Psoas muscle (tissue), 8 donors: Measurements from ENCODE around the gene KCNJ11. TPM values are rescaled to one million over a fixed set of nuclear protein-coding genes. Genes with fewer than 3 reads are reported as not detected.

Experiments used
- ATAC-seq, 4 donors: fragments of 200-7000 bp; cut with Tn5 transposase; one replicate each; pipeline ENCODE4 v1.9.1; 2020; ENCODE audit warnings: moderate library complexity in 3 of 4, mild to moderate bottlenecking in 2 of 4
- DNase-seq, 2 donors: peaks; one replicate each; pipeline ENCODE4 v3.0.0-alpha.2; 2020
- H3K27ac ChIP-seq: fragments of 200-600 bp; one replicate; pipeline ENCODE4 v1.8.0; 2022
- H3K27me3 ChIP-seq, 3 donors: fragments of 200-600 bp in 1 of 3; one replicate each; pipeline versions ENCODE4 v1.6.1 to v1.8.0; 2013 to 2022; ENCODE audit warnings: low read length in 2 of 3, mild to moderate bottlenecking in 2 of 3, moderate library complexity in 1 of 3; ENCODE audit not compliant: insufficient read depth in 3 of 3
- H3K36me3 ChIP-seq, 2 donors: fragments of 200-600 bp in 1 of 2; one replicate each; pipeline versions ENCODE4 v1.6.1 to v1.8.0; 2013 to 2022; ENCODE audit warnings: low read depth in 1 of 2, mild to moderate bottlenecking in 1 of 2, moderate library complexity in 1 of 2; ENCODE audit not compliant: insufficient read depth in 1 of 2
- H3K4me1 ChIP-seq: fragments of 200-600 bp; one replicate; pipeline ENCODE4 v1.8.0; 2022
- H3K4me3 ChIP-seq: fragments of 200-600 bp; one replicate; pipeline ENCODE4 v1.8.0; 2022; ENCODE audit warnings: mild to moderate bottlenecking
- H3K9me3 ChIP-seq: fragments of 200-600 bp; one replicate; pipeline ENCODE4 v1.8.0; 2022
- WGBS, 3 donors: extraction: QIAGEN DNeasy Blood & Tissue Kit; methylation state at CpG; one replicate each; pipeline versions ENCODE4 v1.1.6 to v1.1.7; 2013; 5-methylcytosine and 5-hydroxymethylcytosine counted together
- intact Hi-C, 2 donors: fragments of 100-400 bp; cut with DNase I; formaldehyde crosslinking; loops; one replicate each; pipeline versions ENCODE4 v1.11.0 to v1.14.2; 2022
- polyA plus RNA-seq, 3 donors: library from polyadenylated mRNA; stranded (reverse); fragments of 200-250 nt; gene quantifications; one replicate each; pipeline ENCODE4 v1.2.3, GENCODE V29; 2013
- total RNA-seq, 4 donors: library from RNA; stranded (reverse); fragmentation: NEBNext Ultra II Directional in 2 of 4; extraction: Animal tissue kit (Norgen Biotek cat#: 25700) in 2 of 4; gene quantifications; one replicate each; pipeline versions ENCODE4 v1.2.1 to v1.2.4, GENCODE V29; 2021 to 2023
- TF ChIP-seq, protein P1 (sequence below): fragments of 200-600 bp; IDR thresholded peaks from one replicate; pipeline ENCODE4 v1.8.0; 2022; ENCODE audit warnings: antibody characterized with exemption
- donor health status: healthy with polysubstance abuse.
- donor health status: DM: no; HTN: no; CAD: no; lungs with moderate emphysema.
- donor health status: Bipolar disorder and iron deficiency.
- donor health status: healthy.
- donor health status: DM: yes; HTN: yes; CAD: no.
- donor health status: DM: no; HTN: no; CAD: no.
- donor health status: DM: no; HTN: no; CAD: no.
- donor health status: DM: yes; HTN: yes; CAD: no.

The KCNJ11 gene
- total and polyA plus RNA-seq, 7 donors = 66.5 to 173 (median 88.4) TPM

DNA sequence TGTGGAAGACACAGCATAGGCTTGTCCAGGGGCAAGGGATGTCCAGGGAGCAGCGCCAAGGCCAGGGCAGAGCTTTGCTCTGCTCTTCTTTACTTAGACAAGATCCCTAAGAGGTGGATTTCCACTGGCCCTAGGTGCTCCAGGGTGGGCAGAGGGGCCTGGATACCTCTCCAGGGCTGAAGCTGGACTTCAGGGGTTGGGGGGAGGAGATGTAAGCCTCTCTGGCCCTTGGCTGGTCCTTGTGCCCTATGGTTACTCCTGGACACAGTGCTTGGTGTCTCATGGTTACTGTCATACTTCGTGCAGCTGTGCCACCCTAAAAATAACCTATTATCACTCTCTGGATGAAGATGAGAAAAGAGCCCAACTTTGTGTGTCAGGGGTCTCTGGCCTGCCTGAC is 12.9 kb upstream of the KCNJ11 start:
- DNase-seq = no peak
- intact Hi-C loops = no loop called here
- TF ChIP-seq, protein P1, sequence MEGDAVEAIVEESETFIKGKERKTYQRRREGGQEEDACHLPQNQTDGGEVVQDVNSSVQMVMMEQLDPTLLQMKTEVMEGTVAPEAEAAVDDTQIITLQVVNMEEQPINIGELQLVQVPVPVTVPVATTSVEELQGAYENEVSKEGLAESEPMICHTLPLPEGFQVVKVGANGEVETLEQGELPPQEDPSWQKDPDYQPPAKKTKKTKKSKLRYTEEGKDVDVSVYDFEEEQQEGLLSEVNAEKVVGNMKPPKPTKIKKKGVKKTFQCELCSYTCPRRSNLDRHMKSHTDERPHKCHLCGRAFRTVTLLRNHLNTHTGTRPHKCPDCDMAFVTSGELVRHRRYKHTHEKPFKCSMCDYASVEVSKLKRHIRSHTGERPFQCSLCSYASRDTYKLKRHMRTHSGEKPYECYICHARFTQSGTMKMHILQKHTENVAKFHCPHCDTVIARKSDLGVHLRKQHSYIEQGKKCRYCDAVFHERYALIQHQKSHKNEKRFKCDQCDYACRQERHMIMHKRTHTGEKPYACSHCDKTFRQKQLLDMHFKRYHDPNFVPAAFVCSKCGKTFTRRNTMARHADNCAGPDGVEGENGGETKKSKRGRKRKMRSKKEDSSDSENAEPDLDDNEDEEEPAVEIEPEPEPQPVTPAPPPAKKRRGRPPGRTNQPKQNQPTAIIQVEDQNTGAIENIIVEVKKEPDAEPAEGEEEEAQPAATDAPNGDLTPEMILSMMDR = no peak

DNA sequence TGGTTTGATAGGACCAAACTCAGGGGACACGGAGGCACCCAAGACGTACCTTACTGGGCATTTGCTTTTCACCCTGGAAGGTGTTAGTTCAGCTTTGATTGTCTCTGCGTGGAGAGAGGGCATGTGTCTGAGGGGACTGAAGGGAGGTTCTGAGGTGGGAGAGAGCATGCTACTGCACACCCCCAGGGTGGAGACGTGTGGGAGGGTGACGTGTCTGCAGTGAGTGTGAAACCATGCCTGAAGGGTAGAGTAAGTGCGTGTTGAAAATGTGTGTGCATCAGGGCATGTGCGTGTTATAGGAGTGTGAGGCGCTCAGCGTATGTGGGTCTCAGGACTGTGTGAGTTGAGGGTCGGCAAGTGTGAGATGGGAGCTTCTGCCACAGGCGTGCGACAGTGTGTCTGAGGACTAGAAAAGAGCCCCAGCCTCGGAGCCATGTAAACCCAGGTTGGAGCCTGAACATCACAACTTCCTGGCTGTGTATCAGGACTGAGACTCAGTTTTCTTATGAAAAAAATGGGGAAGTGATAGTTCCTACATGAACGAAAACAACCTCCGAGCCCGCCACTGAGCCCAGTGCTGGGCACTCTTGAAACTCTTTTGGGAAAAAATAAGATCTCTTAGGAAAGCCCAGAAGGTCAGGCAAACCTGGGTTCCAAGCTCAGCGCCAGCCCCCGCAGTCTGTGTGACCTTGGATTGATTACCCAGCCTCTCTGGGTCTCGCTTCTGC is 11.8 kb upstream of the KCNJ11 start:
- intact Hi-C loops = no loop called here
- DNase-seq = no peak
- Histone ChIP-seq H3K4me1 (peaks cover 33% of the 10 kb centered on the region), H3K36me3 (no peaks in the 10 kb centered on the region), H3K27me3 (no peaks in the 10 kb centered on the region), H3K4me3 (no peak overlapping the region), H3K9me3 (no peaks in the 10 kb centered on the region), H3K27ac (peak overlapping the region; percentile 73)
- TF ChIP-seq, protein P1 = no peak
- ATAC-seq = no peak
- 91 to 94% (median 91%) methylated on average over 19 of the region's 19 CpGs for WGBS, 3 donors

More for the DNA sequence above, 12.9 kb upstream of the KCNJ11 start:
- Histone ChIP-seq H3K27me3 (no peaks in the 10 kb centered on the region), H3K27ac (peak overlapping the region; percentile 73), H3K9me3 (no peaks in the 10 kb centered on the region), H3K4me1 (peaks cover 39% of the 10 kb centered on the region), H3K4me3 (no peak overlapping the region), H3K36me3 (no peaks in the 10 kb centered on the region)
- 45 to 69% (median 55%) methylated on average over 2 of the region's 2 CpGs for WGBS, 3 donors
- ATAC-seq = peak; percentile 50 to 74 (median 70)

- DNase-seq (no peak), ATAC-seq (no peak)
- Histone ChIP-seq H3K36me3 (no peaks in the 10 kb centered on the region), H3K4me1 (peaks cover 23% of the 10 kb centered on the region), H3K9me3 (no peaks in the 10 kb centered on the region), H3K4me3 (no peak overlapping the region), H3K27ac (no peak overlapping the region), H3K27me3 (no peaks in the 10 kb centered on the region)
- TF ChIP-seq, protein P1 = no peak
- intact Hi-C loops = no loop called here
Measured at GRCh38 chr11:17399236-17399635, 10.8 kb upstream of the KCNJ11 start.

GRCh38 chr11:17397311-17398002 is 9.0 kb upstream of the KCNJ11 start:
- Histone ChIP-seq H3K36me3 (no peaks in the 10 kb centered on the region), H3K4me1 (peaks cover 19% of the 10 kb centered on the region), H3K27ac (no peak overlapping the region), H3K27me3 (no peaks in the 10 kb centered on the region), H3K4me3 (no peak overlapping the region), H3K9me3 (no peaks in the 10 kb centered on the region)
- DNase-seq (no peak), ATAC-seq (no peak)
- WGBS, 3 donors = 94 to 98% (median 94%) methylated on average over 14 of the region's 14 CpGs
- intact Hi-C loops = no loop called here
- TF ChIP-seq, protein P1 = no peak
